Muscle of arm (tissue), 12 donors: ENCODE results near the gene PKD1. TPM values are rescaled to one million over a fixed set of nuclear protein-coding genes. Genes with fewer than 3 reads are reported as not detected.

ENCODE experiments used
- DNase-seq: peaks from one replicate; pipeline ENCODE4 v3.0.0-alpha.2; 2013
- polyA plus RNA-seq, 12 donors: library from polyadenylated mRNA; unstranded; fragments of 120-200 nt; gene quantifications; one replicate each; pipeline ENCODE4 v1.2.1, GENCODE V29; 2013; ENCODE audit not compliant: insufficient read length in 12 of 12

PKD1 gene
- polyA plus RNA-seq, 12 donors, result 85.8 to 199 (median 121) TPM; not detected in 1

GRCh38 chr16:2088759-2089358, 46.8 kb downstream of the PKD1 start:
- DNase-seq, result no peak

DNA sequence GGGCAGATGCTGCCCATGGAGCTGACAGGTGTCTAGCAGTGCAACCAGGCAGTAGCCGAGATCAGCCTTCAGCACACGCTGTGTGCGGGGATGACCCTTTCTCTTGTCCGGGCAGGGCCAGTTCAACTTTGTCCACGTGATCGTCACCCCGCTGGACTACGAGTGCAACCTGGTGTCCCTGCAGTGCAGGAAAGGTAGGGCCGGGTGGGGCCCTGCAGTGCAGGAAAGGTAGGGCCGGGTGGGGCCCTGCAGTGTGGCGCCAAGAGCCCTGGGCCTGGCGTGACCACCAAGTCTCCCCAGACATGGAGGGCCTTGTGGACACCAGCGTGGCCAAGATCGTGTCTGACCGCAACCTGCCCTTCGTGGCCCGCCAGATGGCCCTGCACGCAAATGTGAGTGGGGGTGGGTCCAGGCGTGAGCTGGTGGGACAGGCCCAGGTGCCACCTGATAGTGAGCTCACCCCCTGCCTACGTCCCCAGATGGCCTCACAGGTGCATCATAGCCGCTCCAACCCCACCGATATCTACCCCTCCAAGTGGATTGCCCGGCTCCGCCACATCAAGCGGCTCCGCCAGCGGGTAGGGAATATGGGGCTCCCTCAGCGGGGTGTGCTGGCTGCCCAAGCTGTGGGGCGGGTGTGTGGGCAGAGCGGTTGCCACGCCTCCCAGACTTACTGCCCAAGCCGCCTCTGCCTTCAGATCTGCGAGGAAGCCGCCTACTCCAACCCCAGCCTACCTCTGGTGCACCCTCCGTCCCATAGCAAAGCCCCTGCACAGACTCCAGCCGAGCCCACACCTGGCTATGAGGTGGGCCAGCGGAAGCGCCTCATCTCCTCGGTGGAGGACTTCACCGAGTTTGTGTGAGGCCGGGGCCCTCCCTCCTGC, 47.7 kb downstream of the PKD1 start:
- DNase-seq, result no peak

- no peak for DNase-seq
Observed at GRCh38 chr16:2086812-2087747, 48.6 kb downstream of the PKD1 start.

- DNase-seq, result no peak
Observed at GRCh38 chr16:2086106-2086742, 49.5 kb downstream of the PKD1 start.

- DNase-seq, result no peak
Observed at GRCh38 chr16:2085669-2086068, 50.0 kb downstream of the PKD1 start.

DNA sequence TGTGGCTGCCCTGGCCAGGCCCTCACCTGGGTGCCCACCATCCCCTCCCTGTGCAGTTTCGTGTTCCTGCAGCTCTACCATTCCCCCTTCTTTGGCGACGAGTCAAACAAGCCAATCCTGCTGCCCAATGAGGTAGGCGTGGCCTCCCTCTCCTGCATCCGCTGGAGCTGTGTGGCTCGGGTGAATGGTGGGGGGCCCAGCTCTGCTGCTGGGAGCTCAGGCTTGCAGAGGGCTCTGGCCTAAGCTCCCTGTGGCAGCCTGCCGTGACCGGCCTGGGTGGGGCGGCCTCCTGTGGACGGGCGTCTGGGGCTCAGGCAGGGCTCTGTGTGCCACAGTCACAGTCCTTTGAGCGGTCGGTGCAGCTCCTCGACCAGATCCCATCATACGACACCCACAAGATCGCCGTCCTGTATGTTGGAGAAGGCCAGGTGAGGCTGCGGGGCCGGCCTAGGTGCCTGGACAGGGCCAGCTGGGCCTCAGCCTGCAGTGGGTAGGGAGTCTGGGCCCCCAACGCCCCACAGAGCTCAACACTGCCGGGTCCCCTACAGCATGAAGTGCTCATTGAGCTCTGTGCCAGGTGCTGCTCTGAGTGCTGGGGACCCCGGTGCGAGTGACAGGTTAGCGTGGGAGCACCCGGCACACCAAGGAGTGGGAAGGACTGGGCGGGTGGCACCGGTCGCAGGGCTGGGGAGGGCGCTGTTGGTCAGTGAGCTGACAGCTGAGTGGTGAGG, 50.6 kb downstream of the PKD1 start:
- no peak for DNase-seq

DNA sequence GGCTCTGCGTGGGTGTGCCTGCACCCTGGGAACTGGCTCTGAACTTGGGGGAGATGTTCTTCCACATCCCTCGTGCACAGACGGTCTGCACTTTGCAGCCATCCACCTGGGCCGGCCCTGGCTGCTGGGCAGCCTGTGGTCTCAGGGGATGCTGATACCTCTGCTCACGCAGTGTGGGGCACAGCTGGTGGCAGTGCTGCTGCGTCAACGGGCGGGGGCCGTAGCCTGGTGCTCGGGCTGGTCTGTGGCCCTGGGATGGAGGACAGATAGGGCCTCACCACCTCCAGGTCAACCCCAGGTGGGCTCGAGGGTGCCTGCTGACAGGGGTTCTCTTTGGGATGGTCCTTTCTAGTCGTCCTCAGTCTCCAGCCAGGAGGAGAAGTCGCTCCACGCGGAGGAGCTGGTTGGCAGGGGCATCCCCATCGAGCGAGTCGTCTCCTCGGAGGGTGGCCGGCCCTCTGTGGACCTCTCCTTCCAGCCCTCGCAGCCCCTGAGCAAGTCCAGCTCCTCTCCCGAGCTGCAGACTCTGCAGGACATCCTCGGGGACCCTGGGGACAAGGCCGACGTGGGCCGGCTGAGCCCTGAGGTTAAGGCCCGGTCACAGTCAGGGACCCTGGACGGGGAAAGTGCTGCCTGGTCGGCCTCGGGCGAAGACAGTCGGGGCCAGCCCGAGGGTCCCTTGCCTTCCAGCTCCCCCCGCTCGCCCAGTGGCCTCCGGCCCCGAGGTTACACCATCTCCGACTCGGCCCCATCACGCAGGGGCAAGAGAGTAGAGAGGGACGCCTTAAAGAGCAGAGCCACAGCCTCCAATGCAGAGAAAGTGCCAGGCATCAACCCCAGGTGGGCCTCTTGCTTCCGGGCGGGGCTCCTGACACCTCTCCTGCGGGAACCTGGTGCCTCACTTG, 51.6 kb downstream of the PKD1 start:
- DNase-seq, result no peak

GRCh38 chr16:2083409-2083808, 52.3 kb downstream of the PKD1 start:
- DNase-seq, result no peak

- no peak for DNase-seq
Observed at GRCh38 chr16:2082983-2083364, 52.7 kb downstream of the PKD1 start.

DNA sequence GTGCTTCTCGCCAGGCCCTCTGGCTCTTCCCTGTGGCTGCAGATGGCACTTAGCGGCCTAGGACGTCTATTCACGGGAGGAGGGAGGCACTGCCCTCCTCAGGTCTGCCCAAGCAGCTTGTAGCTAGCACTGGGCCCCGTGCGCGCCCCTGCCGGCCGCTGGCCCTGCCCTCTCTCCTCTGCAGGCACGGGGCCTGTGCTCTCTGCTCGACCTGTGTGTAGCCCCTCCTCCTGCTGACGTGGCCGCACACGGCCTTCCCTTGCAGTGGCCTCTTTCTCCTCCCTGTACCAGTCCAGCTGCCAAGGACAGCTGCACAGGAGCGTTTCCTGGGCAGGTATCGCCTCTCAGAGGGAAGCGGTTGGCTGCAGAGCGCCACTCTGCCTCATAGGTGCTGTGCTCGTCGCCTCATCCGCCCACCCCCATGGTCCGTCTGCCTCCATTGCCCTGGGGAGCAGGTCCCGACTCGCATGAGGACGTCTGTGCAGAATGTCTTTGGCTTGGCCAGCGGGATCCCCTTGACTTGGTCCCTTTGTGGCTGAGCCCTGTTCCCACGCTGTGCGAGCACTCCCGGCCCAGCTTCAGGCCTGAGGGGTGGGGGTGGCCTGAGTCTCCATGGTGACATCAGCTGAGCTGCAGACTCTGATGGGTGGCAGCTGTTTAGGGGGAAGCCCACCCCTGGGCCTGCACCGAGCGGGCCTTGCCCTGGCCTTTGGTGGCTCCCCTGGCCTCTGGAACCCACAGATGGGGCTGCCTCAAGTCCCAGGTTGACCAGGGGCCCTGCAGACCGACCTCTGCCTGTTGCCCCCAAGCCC, 53.3 kb downstream of the PKD1 start:
- no peak for DNase-seq

GRCh38 chr16:2081201-2082084, 54.3 kb downstream of the PKD1 start:
- DNase-seq, result no peak

DNA sequence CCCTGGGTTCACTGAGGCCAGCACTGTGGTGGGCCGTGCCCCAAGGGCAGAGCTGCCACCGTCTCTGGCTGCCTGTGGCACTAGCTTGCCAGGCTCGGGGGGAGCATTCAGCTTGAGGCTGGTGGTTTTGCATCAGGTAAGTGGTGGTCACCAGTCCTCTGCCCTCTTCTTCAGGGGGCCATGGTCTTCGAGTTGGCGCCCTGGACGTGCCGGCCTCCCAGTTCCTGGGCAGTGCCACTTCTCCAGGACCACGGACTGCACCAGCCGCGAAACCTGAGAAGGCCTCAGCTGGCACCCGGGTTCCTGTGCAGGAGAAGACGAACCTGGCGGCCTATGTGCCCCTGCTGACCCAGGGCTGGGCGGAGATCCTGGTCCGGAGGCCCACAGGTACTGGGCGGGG, 55.7 kb downstream of the PKD1 start:
- DNase-seq, result no peak

- DNase-seq, result no peak
Observed at GRCh38 chr16:2079311-2079800, 56.3 kb downstream of the PKD1 start.

- no peak for DNase-seq
Observed at GRCh38 chr16:2078691-2079090, 57.0 kb downstream of the PKD1 start.

DNA sequence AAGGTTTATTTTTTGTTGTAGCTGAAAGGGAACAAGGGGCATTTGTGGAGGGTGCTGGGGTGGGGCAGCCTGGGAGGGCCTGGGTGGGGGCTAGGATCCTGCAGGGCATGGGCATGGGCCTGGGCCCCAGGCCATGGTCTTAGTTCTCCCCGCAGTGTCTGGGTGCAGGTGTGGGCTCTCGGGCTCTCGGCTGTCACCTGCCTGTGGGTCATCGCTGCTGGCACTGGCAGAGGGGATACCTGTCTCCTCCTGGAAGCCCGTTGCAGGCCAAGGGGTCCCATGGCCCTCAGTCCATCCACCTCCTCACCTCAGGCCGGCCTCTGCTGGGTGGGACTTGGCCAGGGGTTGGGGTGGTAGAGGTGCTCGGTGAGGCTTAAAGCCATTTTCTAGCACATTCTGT, 57.6 kb downstream of the PKD1 start:
- no peak for DNase-seq

DNA sequence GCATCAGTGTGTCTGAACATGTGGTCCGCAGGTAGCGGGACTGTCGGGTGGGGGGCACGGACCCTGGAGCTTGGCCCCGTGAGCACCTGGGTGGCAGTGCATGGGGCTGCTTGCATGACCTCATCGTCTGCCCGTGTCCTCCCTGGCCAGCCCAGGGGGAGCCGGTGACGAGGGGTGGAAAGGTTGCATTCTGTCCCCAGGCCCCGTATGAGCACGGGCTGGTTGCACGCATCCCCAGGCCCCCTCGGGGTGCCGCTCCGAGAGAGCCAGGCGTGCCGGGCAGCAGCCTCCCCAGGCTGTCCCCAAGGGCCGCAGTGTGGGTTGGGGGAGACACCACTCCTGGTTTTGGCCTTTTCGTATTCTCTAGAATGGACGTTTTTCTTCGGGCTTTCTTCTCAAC, 58.0 kb downstream of the PKD1 start:
- no peak for DNase-seq

- DNase-seq, result no peak
Observed at GRCh38 chr16:2077016-2077415, 58.7 kb downstream of the PKD1 start.
